SK-MEL-5 (cell line): ENCODE data around the gene KANSL1L. TPM values are rescaled to one million over a fixed set of nuclear protein-coding genes. Genes with fewer than 3 reads are reported as not detected.

Experiments used
- DNase-seq: peaks from one replicate; pipeline ENCODE4 v3.0.0-alpha.2; 2016; ENCODE audit warnings: low read depth, low spot score
- in situ Hi-C: cut with HindIII; loops from 2 replicates; pipeline ENCODE4 v1.10.0; 2016; ENCODE audit warnings: low sequenced_read_pairs, high pct_unique_total_duplicates, low pct_unique_long_range_greater_than_20kb
- total RNA-seq: library from RNA; depleted of rRNA; stranded (reverse); fragments of >200 nt; shearing (Covaris generic); gene quantifications from 2 replicates; pipeline ENCODE4 v1.2.3, GENCODE V29; 2014; rRNA removed

KANSL1L gene
- total RNA-seq, 1 experiment from 2014 or later: 22.8 TPM

GRCh38 chr2:209977386-209978239 is 193.6 kb downstream of the KANSL1L start:
- in situ Hi-C loops: no loop called here
- peak; percentile 65 for DNase-seq

- in situ Hi-C loops: no loop called here
- DNase-seq: peak; percentile 11
These were observed 194.4 kb downstream of the KANSL1L start for GRCh38 chr2:209976698-209977385.

- in situ Hi-C loops: no loop called here
- DNase-seq: peak; percentile 5
These were observed 196.6 kb downstream of the KANSL1L start for GRCh38 chr2:209974576-209974975.

GRCh38 chr2:209973328-209973727 is 197.9 kb downstream of the KANSL1L start:
- in situ Hi-C loops: no loop called here
- no peak for DNase-seq

Other genes starting within 250 kb of the KANSL1L start
- 87.2 and 94.4 TPM in 2 replicates for gene RPE, start 168.8 kb downstream of the KANSL1L start, total RNA-seq
- gene ACADL, start 54.0 kb upstream of the KANSL1L start, total RNA-seq: not detected in 2 replicates
- gene MYL1, start 143.8 kb upstream of the KANSL1L start, total RNA-seq: not detected in 2 replicates